Stomach (tissue), 9 donors: ENCODE measurements around the gene STIL. TPM values are rescaled to one million over a fixed set of nuclear protein-coding genes. Genes with fewer than 3 reads are reported as not detected.
A peak's percentile ranks its signal among the peaks of the same experiment; 100 is the strongest.
"Not testable (repeated sequence)": the region's sequence is repeated elsewhere in the genome, so short reads cannot be mapped to it uniquely, and the experiment has no call there.

ENCODE experiments used
- DNase-seq, 2 donors: peaks; one replicate each; pipeline versions ENCODE4 v3.0.0 to v3.0.0-alpha.2; 2013 to 2019
- H3K27ac ChIP-seq, 5 donors: fragments of 200-600 bp in 4 of 5; sonication (generic) in 4 of 5; one replicate each; pipeline ENCODE4 v1.5.1; 2013 to 2019; ENCODE audit warnings: mild to moderate bottlenecking in 1 of 5, moderate library complexity in 1 of 5
- H3K27me3 ChIP-seq, 3 donors: fragments of 200-600 bp; sonication (generic); one replicate each; pipeline ENCODE4 v1.5.1; 2017 to 2019; ENCODE audit warnings: mixed run types in 1 of 3
- H3K36me3 ChIP-seq, 4 donors: fragments of 200-600 bp; sonication (generic); 1 replicate in 3 of 4; 2 replicates in 1 of 4; pipeline ENCODE4 v1.5.1; 2016 to 2019
- H3K4me1 ChIP-seq, 4 donors: fragments of 200-600 bp; sonication (generic); one replicate each; pipeline ENCODE4 v1.5.1; 2016 to 2019
- H3K4me3 ChIP-seq, 4 donors: fragments of 200-600 bp; sonication (generic) in 3 of 4; one replicate each; pipeline ENCODE4 v1.5.1; 2016 to 2019; ENCODE audit warnings: mild to moderate bottlenecking in 1 of 4
- H3K9me3 ChIP-seq, 4 donors: fragments of 200-600 bp; sonication (generic); one replicate each; pipeline ENCODE4 v1.5.1; 2016 to 2019
- CTCF ChIP-seq, 7 experiments: fragments of 450-650 bp in 4 of 7; fragments of 200-600 bp in 3 of 7; sonication (generic) in 3 of 7; IDR thresholded peaks; one replicate each; pipeline ENCODE4 v1.5.1; 2016 to 2019; ENCODE audit warnings: antibody characterized with exemption in 7 of 7, control low read depth in 2 of 7, mild to moderate bottlenecking in 1 of 7
- EP300 ChIP-seq: sonication (generic); formaldehyde crosslinking; IDR thresholded peaks from one replicate; pipeline ENCODE4 v1.6.1; 2017; ENCODE audit warnings: antibody characterized with exemption
- POLR2A ChIP-seq, 4 donors: fragments of 450-650 bp; IDR thresholded peaks; one replicate each; pipeline ENCODE4 v1.6.1; 2016; ENCODE audit warnings: antibody characterized with exemption in 4 of 4, control low read depth in 2 of 4, mild to moderate bottlenecking in 1 of 4, moderate library complexity in 1 of 4
- POLR2AphosphoS5 ChIP-seq, 3 donors: sonication (generic); formaldehyde crosslinking; IDR thresholded peaks; one replicate each; pipeline ENCODE4 v1.6.1; 2016; ENCODE audit warnings: antibody characterized with exemption in 3 of 3
- WGBS, 5 donors: extraction: QIAGEN DNeasy Blood & Tissue Kit in 3 of 5; methylation state at CpG; one replicate each; pipeline versions ENCODE4 v1.1.5 to v1.1.7; 2013 to 2018; 5-methylcytosine and 5-hydroxymethylcytosine counted together
- intact Hi-C: fragments of 100-400 bp; cut with DNase I; formaldehyde crosslinking; loops from one replicate; pipeline ENCODE4 v1.15.1; 2023; ENCODE audit warnings: low total_unique reads
- polyA plus RNA-seq, 3 donors: library from polyadenylated mRNA; stranded (reverse); fragments of 200-250 nt; gene quantifications; one replicate each; pipeline ENCODE4 v1.2.3, GENCODE V29; 2013
- total RNA-seq, 5 donors: library from RNA; depleted of rRNA; stranded (reverse); fragments of >200 nt; gene quantifications; one replicate each; pipeline versions ENCODE4 v1.1.0 to v1.2.3, GENCODE V29; 2014 to 2016
- donor health status: healthy with polysubstance abuse.
- donor health status: Bipolar disorder and iron deficiency.
- donor health status: healthy.

The STIL gene
- total and polyA plus RNA-seq, 8 donors: 0.61 to 44.9 (median 3.4) TPM

GRCh38 chr1:47325528-47325927, 11.6 kb upstream of the STIL start:
- Histone ChIP-seq H3K27ac (peak overlapping the region in 4 of 5 donors; percentile 13 to 85 (median 69)), H3K36me3 (no peaks in the 10 kb centered on the region), H3K27me3 (no peaks in the 10 kb centered on the region), H3K9me3 (no peaks in the 10 kb centered on the region), H3K4me3 (no peak overlapping the region), H3K4me1 (peaks cover 0 to 10% (median 2%) of the 10 kb centered on the region in 4 donors)
- no peak for TF ChIP-seq POLR2A (IDR thresholded peaks at IDR 0.05)
- peak in 2 of 3 donors; percentile 62 to 79 for TF ChIP-seq POLR2AphosphoS5 (IDR thresholded peaks at IDR 0.05)
- intact Hi-C loops: no loop called here
- WGBS, 5 donors: 61 to 81% (median 66%) methylated on average over 2 of the region's 2 CpGs
- peak in 1 of 2 donors; percentile 73 for DNase-seq

GRCh38 chr1:47324682-47325081, 10.7 kb upstream of the STIL start:
- TF ChIP-seq POLR2A (IDR thresholded peaks at IDR 0.05): no peak
- no peak for TF ChIP-seq EP300
- no peak for TF ChIP-seq CTCF (IDR thresholded peaks at IDR 0.05)
- no peak for TF ChIP-seq POLR2AphosphoS5 (IDR thresholded peaks at IDR 0.05)
- Histone ChIP-seq H3K27ac (peak overlapping the region in 4 of 5 donors; percentile 54 to 85 (median 78)), H3K36me3 (no peaks in the 10 kb centered on the region), H3K4me3 (no peak overlapping the region), H3K27me3 (no peaks in the 10 kb centered on the region), H3K4me1 (peaks cover 0 to 10% (median 2%) of the 10 kb centered on the region in 4 donors), H3K9me3 (no peaks in the 10 kb centered on the region)
- 91 to 96% (median 93%) methylated on average over 3 of the region's 3 CpGs for WGBS, 5 donors
- no peak for DNase-seq
- intact Hi-C loops: no loop called here

- H3K36me3 ChIP-seq: no peaks in the 10 kb centered on the region
- H3K27me3 ChIP-seq: no peaks in the 10 kb centered on the region
- TF ChIP-seq CTCF (IDR thresholded peaks at IDR 0.05) (no peak), POLR2AphosphoS5 (IDR thresholded peaks at IDR 0.05) (peak in 1 of 3 donors; percentile 60), EP300 (no peak), POLR2A (IDR thresholded peaks at IDR 0.05) (no peak)
- no peaks in the 10 kb centered on the region for H3K9me3 ChIP-seq
- no peak overlapping the region for H3K4me3 ChIP-seq
- H3K27ac ChIP-seq: peak overlapping the region in 4 of 5 donors; percentile 42 to 85 (median 69)
- 6 to 43% (median 16%) methylated on average over 1 of the region's 1 CpG for WGBS, 5 donors
- intact Hi-C loops: no loop called here
- peaks cover 0 to 10% (median 2%) of the 10 kb centered on the region in 4 donors for H3K4me1 ChIP-seq
- DNase-seq: peak in 1 of 2 donors; percentile 69
Measured at GRCh38 chr1:47323599-47324031, 9.7 kb upstream of the STIL start.

- intact Hi-C loops, H3K4me3 ChIP-seq, DNase-seq, H3K9me3 ChIP-seq, H3K27ac ChIP-seq, H3K27me3 ChIP-seq, H3K36me3 ChIP-seq: not testable (repeated sequence)
- 91 to 97% (median 95%) methylated on average over 14 of the region's 14 CpGs for WGBS, 5 donors
- peaks cover 0 to 10% (median 3%) of the 10 kb centered on the region in 4 donors for H3K4me1 ChIP-seq
Measured at GRCh38 chr1:47319968-47320367, 6.0 kb upstream of the STIL start.

- intact Hi-C loops: no loop called here
- Histone ChIP-seq H3K9me3 (no peaks in the 10 kb centered on the region), H3K4me1 (peaks cover 0 to 20% (median 13%) of the 10 kb centered on the region in 4 donors), H3K27ac (no peak overlapping the region), H3K36me3 (no peaks in the 10 kb centered on the region), H3K27me3 (no peaks in the 10 kb centered on the region), H3K4me3 (no peak overlapping the region)
- whole genome bisulfite sequencing, 5 donors: 76 to 93% (median 87%) methylated on average over 1 of the region's 1 CpG
- no peak for TF ChIP-seq POLR2A (IDR thresholded peaks at IDR 0.05)
- no peak for TF ChIP-seq POLR2AphosphoS5 (IDR thresholded peaks at IDR 0.05)
- no peak for TF ChIP-seq EP300
- no peak for TF ChIP-seq CTCF (IDR thresholded peaks at IDR 0.05)
- DNase-seq: no peak
Measured at GRCh38 chr1:47317841-47318240, 3.9 kb upstream of the STIL start.
